Fibroblast of skin of right quadriceps (primary cell): Measurements from ENCODE around the gene ZNF138.
A peak's percentile ranks its signal among the peaks of the same experiment; 100 is the strongest.

Source experiments
- DNase-seq: peaks from one replicate; pipeline ENCODE4 v3.0.0-alpha.2; 2013

ZNF138 gene

DNA sequence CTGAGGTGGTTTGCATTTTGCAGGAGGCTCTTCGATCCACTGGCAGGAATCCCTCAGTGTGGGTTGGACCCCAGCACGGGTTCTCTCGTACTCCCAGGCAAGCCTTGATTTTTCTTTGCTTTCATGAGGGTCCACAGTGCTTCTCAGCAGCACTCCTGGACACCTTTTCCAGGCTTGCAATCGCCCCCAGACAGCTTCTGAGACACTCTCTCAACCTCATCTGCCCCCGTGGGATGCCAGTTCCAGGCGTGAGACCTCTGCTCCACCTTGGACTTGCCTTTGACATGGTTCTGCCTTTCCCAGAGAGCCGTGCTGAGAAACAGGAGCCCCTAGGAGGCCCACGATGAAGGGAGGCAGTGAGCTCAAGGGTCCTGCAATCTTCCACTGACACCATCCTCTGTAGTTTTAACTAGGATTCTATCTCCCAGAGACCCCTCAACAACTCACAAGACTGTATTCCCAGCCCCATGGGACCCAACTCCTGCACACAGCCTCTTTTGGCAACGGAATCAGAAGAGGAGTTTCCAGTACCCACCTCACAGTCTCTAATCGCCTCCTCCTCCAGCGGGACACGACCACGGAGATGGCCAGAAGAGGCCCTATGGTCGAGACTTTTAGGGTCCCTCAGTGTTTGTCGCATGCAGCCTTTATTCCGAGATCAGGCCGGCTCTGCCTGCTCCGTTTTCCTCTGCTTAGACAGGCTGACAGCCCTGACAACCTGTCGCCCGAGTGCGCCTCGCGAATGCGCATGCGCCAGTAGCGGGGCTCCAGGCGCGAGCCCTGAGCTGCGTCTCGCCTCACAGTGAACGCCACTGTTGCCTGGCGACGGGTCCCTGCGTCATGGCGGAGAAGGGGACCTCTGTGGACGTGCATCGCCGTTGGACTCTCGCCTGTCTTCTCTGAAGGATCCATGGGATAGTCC is 82.8 kb downstream of the ZNF138 start:
- no peak for DNase-seq

DNA sequence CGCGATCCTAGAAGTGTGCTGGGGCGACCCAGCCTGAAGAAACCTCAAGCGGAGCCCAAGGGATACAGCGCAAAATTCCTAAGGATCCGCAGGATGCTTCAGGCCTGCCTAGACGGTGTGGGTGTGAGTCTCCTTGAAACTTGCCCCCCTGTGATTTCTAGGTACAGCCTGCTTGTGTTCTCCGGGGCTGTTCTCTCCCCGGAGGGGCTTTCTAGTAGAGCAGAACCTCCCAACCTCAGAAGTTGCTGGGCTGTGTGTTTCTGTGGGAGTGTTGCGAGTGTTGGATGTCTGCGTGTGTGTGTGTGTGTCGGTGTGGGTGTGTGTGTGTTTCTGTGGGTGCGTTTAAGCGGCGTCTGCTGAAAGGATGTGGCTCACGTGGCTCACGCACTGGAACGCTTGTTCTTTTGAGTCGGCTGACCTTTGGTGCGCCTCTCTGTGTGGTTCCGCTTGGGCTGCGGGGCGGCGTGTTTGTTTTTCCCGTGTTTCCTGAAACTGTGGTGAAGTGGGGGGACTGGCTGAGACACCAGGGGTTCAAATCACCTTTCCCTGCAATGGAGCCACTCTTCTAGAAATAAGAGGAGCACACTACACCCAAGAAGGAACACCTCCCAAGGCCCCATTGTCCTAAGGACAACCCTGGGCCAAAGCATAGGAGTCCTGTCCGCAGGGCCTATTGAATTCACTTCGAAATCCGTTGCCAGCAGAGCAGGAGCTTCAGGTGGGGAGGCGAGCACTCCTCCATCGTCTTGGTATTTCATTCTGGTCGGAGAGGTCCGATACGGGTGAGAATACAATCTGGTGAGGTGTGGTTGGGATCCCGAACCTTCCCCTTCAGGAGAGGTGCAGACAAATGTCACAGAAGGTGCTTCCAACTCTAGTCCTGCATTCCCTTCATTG is 83.7 kb downstream of the ZNF138 start:
- DNase-seq, result no peak

DNA sequence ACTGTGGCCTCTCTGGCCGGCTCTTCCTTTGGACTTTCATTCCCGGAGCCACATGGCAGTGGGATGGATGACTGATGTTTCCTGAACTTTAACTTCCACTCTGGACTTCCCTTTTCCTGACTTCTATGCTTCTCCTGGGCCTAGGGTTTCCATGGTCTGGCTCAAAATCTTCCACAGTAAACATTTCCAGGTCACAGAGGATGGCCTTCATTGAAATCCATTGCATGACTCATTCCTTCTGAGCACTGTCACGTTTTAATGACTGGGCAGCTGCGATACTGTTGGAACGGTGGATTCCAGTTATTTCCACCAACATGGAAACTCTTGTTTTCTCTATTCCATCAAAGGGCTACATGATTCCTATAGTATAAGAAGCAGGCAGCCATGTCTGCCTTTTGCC is 84.5 kb downstream of the ZNF138 start:
- DNase-seq, result no peak

DNA sequence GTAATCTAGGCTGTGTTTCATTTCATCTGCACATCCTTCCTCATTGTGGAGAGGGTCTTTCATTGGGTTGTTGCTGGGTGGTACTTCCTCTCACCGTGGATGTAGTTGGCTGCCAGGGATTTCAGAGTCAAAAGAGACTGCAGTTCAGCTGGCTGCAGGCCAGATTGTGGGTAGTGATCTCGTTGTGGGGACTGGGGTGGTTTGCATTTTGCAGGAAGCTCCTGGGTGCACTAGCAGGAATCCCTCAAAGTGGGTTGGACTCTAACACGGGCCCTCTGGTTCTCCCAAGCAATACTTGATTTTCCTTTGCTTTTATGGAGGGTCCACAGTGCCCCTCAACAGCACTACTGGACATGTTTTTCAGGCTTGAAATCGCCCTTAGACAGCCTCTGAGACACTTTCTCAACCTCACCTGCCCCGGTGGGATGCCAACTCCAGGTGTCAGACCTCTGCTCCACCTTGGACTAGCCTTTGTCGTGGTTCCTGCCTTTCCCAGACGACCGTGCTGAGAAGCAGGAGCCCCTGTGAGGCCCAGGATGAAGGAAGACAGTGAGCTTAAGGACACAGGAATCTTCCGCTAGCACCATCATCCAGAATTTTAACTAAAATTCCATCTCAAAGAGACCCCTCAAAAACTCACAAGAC is 85.0 kb downstream of the ZNF138 start:
- no peak for DNase-seq

DNA sequence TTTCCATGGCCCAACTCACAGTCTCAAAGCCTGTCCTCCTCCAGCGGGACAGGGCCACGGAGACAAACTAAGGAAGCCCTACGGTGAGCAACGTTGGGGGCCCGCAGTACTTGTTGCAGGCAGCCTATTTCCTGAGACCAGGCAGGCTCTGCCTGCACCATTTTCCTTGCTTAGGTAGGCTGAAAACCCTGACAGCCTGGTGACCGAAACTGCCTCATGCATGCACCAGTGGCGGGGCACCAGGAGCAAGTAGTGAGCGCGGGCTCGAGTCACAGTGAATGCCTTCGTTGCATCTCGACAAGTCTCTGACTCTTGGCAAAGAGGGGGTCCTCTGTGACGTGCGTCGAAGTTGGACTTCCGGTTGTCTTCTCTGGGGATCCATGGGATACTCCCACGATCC is 85.6 kb downstream of the ZNF138 start:
- no peak for DNase-seq

DNA sequence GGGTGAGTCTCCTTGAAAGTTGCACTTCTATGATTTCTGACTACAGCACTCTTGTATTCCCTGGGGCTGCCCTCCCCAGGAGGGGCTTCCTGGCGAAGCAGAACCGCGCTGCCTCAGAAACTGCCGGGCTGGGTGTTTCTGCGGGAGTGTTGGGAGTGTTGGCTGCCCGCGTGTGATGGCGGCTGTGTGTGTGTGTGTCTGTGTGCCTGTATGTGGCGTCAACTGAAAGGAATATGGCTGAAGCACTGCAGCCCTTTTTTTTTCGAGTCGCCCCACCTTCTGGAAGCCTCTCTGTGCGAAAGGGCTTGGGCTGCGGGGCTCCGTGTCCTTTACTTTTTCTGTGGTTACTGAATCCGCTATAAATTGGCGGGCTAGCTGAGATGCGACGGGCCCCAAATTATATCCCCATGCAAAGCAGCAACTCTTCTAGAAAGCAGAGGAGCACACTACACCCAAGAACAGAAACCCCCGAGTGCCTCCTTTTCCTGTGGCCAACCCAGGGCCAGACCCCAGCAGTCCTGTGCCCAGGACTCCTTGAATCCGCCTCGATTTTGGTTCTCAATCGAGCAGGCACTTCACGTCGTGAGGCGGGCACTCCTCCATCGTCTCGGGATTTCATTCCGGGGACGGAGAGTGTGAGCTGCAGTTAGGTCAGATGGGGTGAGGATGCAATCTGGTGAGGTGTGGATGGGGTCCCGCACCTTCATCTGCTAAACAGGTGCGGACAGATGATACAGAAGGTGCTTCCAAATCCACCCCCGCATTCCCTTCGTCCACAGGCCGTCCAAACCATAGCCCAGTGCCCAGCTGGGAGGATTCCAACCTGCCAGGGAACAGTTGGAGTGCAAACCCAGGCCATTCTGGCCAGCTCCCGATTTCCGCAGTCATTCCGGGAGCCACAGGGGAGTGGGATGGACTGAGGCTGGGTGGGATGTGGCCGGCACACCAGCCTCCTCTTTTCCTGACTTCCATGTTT is 86.4 kb downstream of the ZNF138 start:
- DNase-seq, result no peak

DNA sequence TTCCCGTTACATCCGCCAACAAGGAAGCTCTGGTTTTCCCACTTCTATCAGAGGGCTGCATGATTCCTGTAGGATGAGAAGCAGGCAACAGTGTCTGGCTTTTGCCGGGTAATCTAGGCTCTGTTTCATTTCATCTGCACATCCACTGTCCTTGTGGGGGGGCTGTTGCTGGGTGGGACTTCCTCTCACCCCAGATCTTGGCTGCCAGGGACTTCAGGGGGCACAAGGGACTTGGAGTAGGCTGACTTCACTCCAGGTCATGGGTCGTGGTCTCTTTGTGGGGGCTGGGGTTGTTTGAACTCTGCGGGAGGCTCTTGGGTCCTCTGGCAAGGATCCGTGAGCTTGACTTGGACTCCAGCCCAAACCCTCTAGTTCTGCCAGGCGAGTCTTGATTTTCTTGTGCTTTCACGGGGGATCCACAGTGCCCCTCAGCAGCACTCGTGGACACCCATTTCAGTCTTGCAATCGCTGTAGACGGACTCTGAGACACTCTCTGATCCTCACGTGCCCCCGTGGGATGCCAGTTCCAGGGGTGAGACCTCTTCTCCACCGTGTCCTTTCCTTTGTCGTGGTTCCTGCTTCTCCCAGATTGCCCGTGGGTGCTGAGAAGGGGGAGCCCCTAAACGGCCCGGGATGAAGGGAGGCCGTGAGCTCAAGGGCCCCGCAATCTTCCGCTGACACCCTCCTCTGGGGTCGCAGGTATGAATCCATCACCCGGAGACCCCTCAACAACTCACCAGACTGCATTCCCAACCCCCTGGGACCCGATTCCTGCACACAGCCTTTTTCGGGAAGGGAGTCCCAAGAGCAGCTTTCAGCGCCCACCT is 87.4 kb downstream of the ZNF138 start:
- DNase-seq, result no peak

DNA sequence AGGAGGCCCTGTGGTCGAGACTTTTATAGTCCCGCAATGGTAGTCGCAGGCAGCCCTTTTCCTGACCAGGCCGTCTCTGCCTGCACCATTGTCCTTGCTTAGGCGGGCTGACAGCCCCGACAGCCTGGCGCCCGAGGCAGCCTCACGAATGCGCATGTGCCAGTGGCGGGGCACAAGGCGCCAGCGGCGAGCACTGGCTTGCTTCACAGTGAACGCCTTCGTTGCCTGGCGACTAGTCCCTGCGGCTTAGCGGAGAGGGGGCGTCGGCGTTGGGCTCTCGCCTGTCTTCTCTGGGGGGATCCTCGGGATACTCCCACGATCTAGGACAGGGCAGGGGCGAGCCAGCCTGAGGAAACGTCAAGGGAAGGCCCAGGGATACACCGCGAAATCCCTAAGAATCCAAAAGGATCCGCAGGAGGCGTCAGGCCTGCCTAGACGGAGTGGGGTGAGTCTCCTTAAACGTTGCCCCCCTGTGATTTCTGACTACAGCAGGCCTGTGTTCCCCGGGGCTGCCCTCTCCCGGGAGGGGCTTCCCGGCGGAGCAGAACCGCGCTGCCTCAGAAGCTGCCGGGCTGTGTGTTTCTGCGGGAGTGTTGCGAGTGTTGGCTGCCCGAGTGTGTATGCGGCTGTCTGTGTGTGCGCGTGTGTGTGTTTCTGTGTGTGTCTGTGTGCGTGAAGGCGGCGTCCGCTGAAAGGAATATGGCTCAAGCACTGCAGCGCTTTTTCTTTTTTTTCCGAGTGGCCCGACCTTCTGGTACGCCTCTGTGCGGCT is 88.3 kb downstream of the ZNF138 start:
- DNase-seq, result peak; percentile 4
